HUDEP-2 (cell line): Measurements from ENCODE around the gene NAPB.
"Not testable (repeated sequence)": the region's sequence is repeated elsewhere in the genome, so short reads cannot be mapped to it uniquely, and the experiment has no call there.

Experiments
- DNase-seq, 76 experiments: peaks; one replicate each; lab custom pipeline; 2025; ENCODE audit not compliant: unreplicated experiment in 76 of 76; lab: John Stamatoyannopoulos, UW

The NAPB gene

GRCh38 chr20:23350196-23350903, 70.9 kb downstream of the NAPB start, which contains the start of gene NXT1:
Gene NXT1 (plus strand): TSS chr20:23350791. CDS start chr20:23354042, 3,251 bp downstream.
- peak in 75 of 76 experiments; percentile 63 to 98 (median 93) for DNase-seq

GRCh38 chr20:23349338-23350195, 71.7 kb downstream of the NAPB start:
- DNase-seq, result peak in 51 of 76 experiments; percentile 32 to 81 (median 65)

- DNase-seq, result not testable (repeated sequence)
These were observed 72.8 kb downstream of the NAPB start for GRCh38 chr20:23348510-23348909.

GRCh38 chr20:23347791-23348190, 73.5 kb downstream of the NAPB start:
- DNase-seq, result no peak

GRCh38 chr20:23346002-23346401, 75.3 kb downstream of the NAPB start:
- no peak for DNase-seq

- DNase-seq, result no peak
These were observed 77.0 kb downstream of the NAPB start for GRCh38 chr20:23344336-23344735.

- no peak for DNase-seq
These were observed 77.7 kb downstream of the NAPB start for GRCh38 chr20:23343590-23343989.

GRCh38 chr20:23341073-23341472, 80.2 kb downstream of the NAPB start:
- DNase-seq, result no peak

GRCh38 chr20:23340524-23340923, 80.8 kb downstream of the NAPB start:
- DNase-seq, result peak in 39 of 76 experiments; percentile 4 to 66 (median 20)

- no peak for DNase-seq
These were observed 81.3 kb downstream of the NAPB start for GRCh38 chr20:23339986-23340385.

- DNase-seq, result no peak
These were observed 84.0 kb downstream of the NAPB start for GRCh38 chr20:23337312-23337711.

- no peak for DNase-seq
These were observed 84.8 kb downstream of the NAPB start for GRCh38 chr20:23336476-23336875.

- DNase-seq, result no peak
These were observed 85.8 kb downstream of the NAPB start for GRCh38 chr20:23335521-23335920.

- no peak for DNase-seq
These were observed 87.2 kb downstream of the NAPB start for GRCh38 chr20:23334111-23334510.

GRCh38 chr20:23332467-23332866, 88.8 kb downstream of the NAPB start:
- DNase-seq, result no peak

- DNase-seq, result no peak
These were observed 89.6 kb downstream of the NAPB start for GRCh38 chr20:23331450-23332350.

GRCh38 chr20:23327617-23328333, 93.5 kb downstream of the NAPB start:
- no peak for DNase-seq

GRCh38 chr20:23326774-23327173, 94.5 kb downstream of the NAPB start:
- DNase-seq, result no peak

GRCh38 chr20:23325107-23325506, 96.2 kb downstream of the NAPB start:
- DNase-seq, result no peak
